Ishikawa (cell line): ENCODE results near the gene EXOSC9.

Experiments
- CEBPB ChIP-seq: IDR thresholded peaks from 2 replicates; pipeline ENCODE4 v1.6.1; 2012
- CREB1 ChIP-seq: IDR thresholded peaks from 2 replicates; pipeline ENCODE4 v1.6.1; 2012; ENCODE audit warnings: low read depth
- EGR1 ChIP-seq: IDR thresholded peaks from 2 replicates; pipeline ENCODE4 v1.6.1; 2012
- EP300 ChIP-seq: IDR thresholded peaks from 2 replicates; pipeline ENCODE4 v1.6.1; 2012; ENCODE audit warnings: borderline replicate concordance
- FOXM1 ChIP-seq: IDR thresholded peaks from 2 replicates; pipeline ENCODE4 v1.6.1; 2012; ENCODE audit warnings: low read depth, borderline replicate concordance
- NFIC ChIP-seq: IDR thresholded peaks from 2 replicates; pipeline ENCODE4 v1.6.1; 2012
- RAD21 ChIP-seq: IDR thresholded peaks from 2 replicates; pipeline ENCODE4 v1.6.1; 2012; ENCODE audit warnings: low read depth
- REST ChIP-seq: IDR thresholded peaks from 2 replicates; pipeline ENCODE4 v1.6.1; 2012; ENCODE audit warnings: low read depth, mild to moderate bottlenecking
- TAF1 ChIP-seq: IDR thresholded peaks from 2 replicates; pipeline ENCODE4 v1.6.1; 2012; ENCODE audit warnings: low read depth, mild to moderate bottlenecking
- TCF12 ChIP-seq: IDR thresholded peaks from 2 replicates; pipeline ENCODE4 v1.6.1; 2012; ENCODE audit warnings: low read depth
- TEAD4 ChIP-seq: IDR thresholded peaks from 2 replicates; pipeline ENCODE4 v1.6.1; 2012
- YY1 ChIP-seq: IDR thresholded peaks from 2 replicates; pipeline ENCODE4 v1.6.1; 2012; ENCODE audit warnings: low read depth
- ZBTB7A ChIP-seq: IDR thresholded peaks from 2 replicates; pipeline ENCODE4 v1.6.1; 2012; ENCODE audit warnings: low read depth
- TF ChIP-seq, protein P1 (sequence below): IDR thresholded peaks from 2 replicates; pipeline ENCODE4 v1.6.1; 2012
- TF ChIP-seq, protein P2 (sequence below): IDR thresholded peaks from 2 replicates; pipeline ENCODE4 v1.6.1; 2012

EXOSC9 gene

DNA sequence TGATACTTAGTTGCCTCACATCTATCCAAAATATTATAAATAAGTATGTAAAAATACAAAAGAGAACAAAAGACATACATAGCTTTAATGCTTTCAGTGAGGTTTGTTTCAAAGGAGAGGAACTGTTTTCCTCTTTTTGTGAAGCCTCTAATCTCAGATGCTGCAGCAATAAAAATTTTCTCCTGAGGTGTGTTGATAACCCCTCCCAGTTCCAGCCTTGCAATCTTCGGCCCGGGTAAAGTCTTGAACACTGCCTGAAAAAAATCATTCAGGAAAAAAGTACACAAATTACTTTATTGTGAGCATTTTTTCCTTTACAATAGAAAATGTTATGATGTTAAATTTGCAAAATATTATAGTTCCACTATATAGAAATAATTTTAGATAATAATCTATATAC, 60.3 kb downstream of the EXOSC9 start:
- no peak for TF ChIP-seq CEBPB
- TF ChIP-seq REST: no peak
- no peak for TF ChIP-seq TEAD4
- TF ChIP-seq, protein P1, sequence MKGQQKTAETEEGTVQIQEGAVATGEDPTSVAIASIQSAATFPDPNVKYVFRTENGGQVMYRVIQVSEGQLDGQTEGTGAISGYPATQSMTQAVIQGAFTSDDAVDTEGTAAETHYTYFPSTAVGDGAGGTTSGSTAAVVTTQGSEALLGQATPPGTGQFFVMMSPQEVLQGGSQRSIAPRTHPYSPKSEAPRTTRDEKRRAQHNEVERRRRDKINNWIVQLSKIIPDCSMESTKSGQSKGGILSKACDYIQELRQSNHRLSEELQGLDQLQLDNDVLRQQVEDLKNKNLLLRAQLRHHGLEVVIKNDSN: no peak
- no peak for TF ChIP-seq TCF12
- TF ChIP-seq RAD21: no peak
- TF ChIP-seq NFIC: no peak
- no peak for TF ChIP-seq ZBTB7A
- no peak for TF ChIP-seq FOXM1
- TF ChIP-seq CREB1: no peak
- TF ChIP-seq TAF1: no peak
- TF ChIP-seq EGR1: no peak
- TF ChIP-seq, protein P2, sequence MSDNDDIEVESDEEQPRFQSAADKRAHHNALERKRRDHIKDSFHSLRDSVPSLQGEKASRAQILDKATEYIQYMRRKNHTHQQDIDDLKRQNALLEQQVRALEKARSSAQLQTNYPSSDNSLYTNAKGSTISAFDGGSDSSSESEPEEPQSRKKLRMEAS: no peak
- no peak for TF ChIP-seq EP300

- TF ChIP-seq ZBTB7A (no peak), TCF12 (no peak), TEAD4 (no peak), EP300 (no peak), NFIC (no peak), RAD21 (no peak), REST (no peak), TAF1 (no peak), YY1 (no peak), CREB1 (no peak)
- TF ChIP-seq, protein P1: no peak
Observed at GRCh38 chr4:121863799-121864198, 62.7 kb downstream of the EXOSC9 start.
